Mesodermal cell (in vitro differentiated cells): ENCODE results near the gene SLC41A3.

Experiments used
- H3K27ac ChIP-seq: 2 replicates; pipeline ENCODE4 v1.7.0; 2013; ENCODE audit warnings: mild to moderate bottlenecking, low read depth, low read length, moderate library complexity; ENCODE audit not compliant: severe bottlenecking
- H3K36me3 ChIP-seq: 2 replicates; pipeline ENCODE4 v1.7.1; 2013; ENCODE audit warnings: mild to moderate bottlenecking, low read length, moderate library complexity; ENCODE audit not compliant: control insufficient read depth, insufficient read depth
- H3K4me1 ChIP-seq: one replicate; pipeline ENCODE4 v1.7.1; 2013; ENCODE audit warnings: mild to moderate bottlenecking, low read length; ENCODE audit not compliant: insufficient read depth, control insufficient read depth, poor library complexity, severe bottlenecking
- H3K4me3 ChIP-seq: 2 replicates; pipeline ENCODE4 v1.7.0; 2013; ENCODE audit warnings: low read length, control low read depth, mild to moderate bottlenecking; ENCODE audit not compliant: insufficient read depth, poor library complexity, severe bottlenecking; ENCODE audit errors: extremely low read depth
- H3K9me3 ChIP-seq: 2 replicates; pipeline ENCODE4 v1.7.1; 2013; ENCODE audit warnings: mild to moderate bottlenecking, low read length, moderate library complexity; ENCODE audit not compliant: control insufficient read depth
- WGBS, 2 experiments: methylation state at CpG; one replicate each; pipeline ENCODE4 v1.1.5; 2013; ENCODE audit warnings: missing lambda C conversion rate in 2 of 2; ENCODE audit not compliant: insufficient coverage in 2 of 2; 5-methylcytosine and 5-hydroxymethylcytosine counted together

Gene SLC41A3

DNA sequence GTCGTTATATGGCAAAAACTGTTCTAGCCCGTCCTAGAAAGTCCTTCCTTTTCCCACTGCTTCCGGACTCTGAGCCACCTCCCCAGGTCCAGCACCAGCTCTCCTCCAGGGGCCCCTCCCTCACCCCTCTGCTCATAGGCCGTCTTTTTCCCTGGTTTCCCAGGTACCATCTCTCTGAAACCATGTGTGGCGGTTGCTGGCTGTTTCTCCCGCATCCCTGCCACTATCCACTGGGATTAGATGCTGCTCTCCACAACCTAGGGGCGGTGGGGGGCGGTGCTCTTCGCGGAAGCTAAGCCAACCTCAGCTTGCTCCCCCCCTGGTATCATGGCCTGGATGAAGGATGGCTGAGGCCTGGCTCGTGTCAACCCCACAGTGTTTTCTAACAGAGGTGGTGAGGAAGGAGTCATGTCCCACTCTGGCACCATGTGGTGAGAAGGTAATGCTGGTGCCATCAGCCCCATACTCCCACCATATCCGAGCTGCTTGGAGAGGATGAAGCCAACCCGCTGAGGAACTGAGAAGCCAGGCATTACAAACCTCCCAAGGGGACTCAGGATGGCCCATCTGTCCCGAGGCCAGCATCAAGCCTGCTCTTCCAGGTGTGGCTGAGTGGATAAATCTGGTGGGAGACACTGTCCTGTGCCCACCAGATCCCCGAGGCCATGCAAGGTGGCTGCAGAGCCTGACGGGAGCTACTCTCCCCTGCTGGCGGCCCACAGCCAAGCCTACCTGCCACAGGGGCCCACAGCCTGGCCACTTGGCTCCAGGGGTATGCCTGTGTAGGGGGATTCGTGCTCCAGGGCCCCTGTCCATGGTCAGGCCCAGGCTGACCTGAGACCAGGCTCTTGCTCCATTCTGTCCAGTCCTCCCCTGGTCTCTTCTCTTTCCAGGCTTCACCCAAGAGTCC is 27.9 kb upstream of the SLC41A3 start:
- no peaks in the 10 kb centered on the region for H3K4me1 ChIP-seq
- no peaks in the 10 kb centered on the region for H3K36me3 ChIP-seq
- H3K4me3 ChIP-seq, result no peak overlapping the region
- no peak overlapping the region for H3K27ac ChIP-seq
- H3K9me3 ChIP-seq, result no peaks in the 10 kb centered on the region
- WGBS, 2 experiments, result 87 to 92% methylated on average over 13 to 16 of the region's 18 CpGs

DNA sequence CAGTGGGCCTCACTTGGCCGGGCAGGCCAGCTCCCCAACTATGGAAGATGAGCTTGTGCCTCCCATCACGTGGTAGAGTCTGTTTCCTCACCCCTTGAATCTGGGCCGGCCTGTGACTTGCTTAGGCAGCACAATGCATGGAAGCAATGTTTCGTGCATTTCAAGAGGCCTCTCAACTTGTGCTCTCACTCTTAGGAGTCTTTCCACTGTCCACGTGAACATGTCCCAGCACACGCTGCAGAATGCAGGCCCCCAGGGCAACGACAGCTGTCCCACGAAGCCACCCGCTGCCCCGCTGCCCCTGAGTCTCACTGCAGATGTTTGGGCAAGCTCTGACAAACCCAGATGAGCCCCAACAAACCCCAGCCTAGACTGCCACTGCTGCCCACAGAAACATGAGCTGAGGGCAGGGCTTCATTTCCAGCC is 27.2 kb upstream of the SLC41A3 start:
- no peak overlapping the region for H3K27ac ChIP-seq
- H3K4me1 ChIP-seq, result no peaks in the 10 kb centered on the region
- H3K36me3 ChIP-seq, result no peaks in the 10 kb centered on the region
- no peaks in the 10 kb centered on the region for H3K9me3 ChIP-seq
- 92 to 94% methylated on average over 10 of the region's 10 CpGs for WGBS, 2 experiments
- H3K4me3 ChIP-seq, result no peak overlapping the region

DNA sequence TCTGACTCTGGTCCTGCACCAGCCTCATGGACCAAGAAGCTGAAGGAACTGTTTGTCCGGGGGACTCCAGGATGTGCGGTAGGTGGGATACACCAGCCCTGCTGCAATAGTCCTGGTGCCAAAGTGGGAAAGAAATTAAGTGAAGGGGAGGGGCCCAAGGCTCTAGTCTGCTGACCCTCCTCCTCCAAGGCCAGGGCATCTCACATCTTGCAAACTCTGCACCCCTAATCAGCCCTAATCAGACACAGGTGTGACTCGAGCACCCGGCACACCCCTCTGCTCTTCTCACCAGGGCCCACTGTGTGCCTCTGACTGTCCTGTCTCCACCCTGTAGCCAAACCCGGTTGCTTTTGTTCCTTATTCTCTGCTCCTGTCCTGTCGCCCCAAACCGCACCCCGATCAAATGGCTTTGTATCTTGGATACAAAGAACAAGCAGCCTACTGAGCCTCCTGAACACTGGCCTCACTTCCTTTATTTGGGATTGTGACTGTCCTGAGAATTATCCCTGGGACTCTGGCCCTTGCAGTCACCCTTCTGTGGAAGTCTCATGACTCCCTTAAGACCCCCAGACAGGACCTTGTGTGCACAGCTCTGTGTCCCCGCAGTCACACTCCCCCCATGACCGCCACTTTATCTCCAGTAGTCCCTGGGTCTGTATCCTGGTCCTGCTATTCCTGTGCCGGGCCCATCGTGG is 26.7 kb upstream of the SLC41A3 start:
- H3K4me3 ChIP-seq, result no peak overlapping the region
- H3K27ac ChIP-seq, result no peak overlapping the region
- no peaks in the 10 kb centered on the region for H3K36me3 ChIP-seq
- H3K4me1 ChIP-seq, result no peaks in the 10 kb centered on the region
- WGBS, 2 experiments, result 89 to 99% methylated on average over 9 to 12 of the region's 12 CpGs
- no peaks in the 10 kb centered on the region for H3K9me3 ChIP-seq

DNA sequence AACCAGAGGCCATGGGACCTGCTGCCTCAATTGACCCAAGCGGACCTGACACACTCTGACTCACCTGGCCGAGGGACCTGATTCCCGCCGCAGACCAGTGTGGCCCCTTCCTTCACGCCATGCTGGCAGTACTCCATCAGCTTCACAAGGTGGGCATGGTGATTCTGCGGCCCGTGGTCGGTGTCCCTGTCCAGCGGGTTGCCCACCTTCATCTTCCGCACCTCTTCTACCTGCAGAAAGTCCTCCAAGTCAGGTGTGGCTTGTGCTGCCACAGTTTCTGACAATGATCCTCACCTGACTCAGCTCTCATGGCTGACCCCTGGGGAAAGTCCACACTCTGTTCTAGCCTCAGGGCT is 25.9 kb upstream of the SLC41A3 start:
- Histone ChIP-seq H3K36me3 (no peaks in the 10 kb centered on the region), H3K9me3 (no peaks in the 10 kb centered on the region), H3K27ac (no peak overlapping the region), H3K4me1 (no peaks in the 10 kb centered on the region), H3K4me3 (no peak overlapping the region)
- 90 to 95% methylated on average over 10 of the region's 10 CpGs for WGBS, 2 experiments

DNA sequence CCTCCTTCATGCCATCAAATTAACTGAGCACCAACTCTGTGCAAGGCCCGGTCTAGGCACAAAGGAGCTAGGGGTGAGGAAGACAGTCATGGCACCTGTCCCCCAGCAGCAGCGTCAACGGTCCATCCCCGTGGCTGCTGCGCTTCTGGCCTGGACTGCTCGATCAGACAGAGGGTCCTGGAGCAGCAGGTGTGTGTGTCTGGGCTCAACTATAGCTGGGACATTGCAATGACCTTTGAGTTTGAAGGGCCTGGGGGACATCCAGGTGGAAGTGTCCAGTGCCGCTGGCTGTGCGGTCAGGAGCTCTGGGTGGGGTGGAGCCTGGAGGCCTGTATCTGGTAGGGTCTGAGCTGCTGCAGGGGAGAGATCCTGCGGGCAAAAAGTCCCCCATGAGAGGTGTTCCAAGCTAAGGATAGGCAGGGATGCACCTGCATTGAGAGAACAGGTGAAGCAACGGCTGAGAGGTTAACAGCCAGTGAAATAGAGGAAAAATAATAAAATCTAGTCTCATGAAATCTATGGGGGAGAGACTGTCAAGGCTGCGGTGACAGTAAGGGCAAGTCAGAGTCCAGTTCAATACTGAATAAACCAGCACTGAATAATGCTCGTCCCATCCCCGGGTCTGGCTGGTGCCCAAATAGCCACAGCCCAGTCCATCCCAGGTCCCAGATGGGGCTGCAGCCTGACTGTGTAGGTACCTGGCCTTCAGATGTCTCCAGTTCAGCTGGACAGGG is 25.4 kb upstream of the SLC41A3 start:
- no peak overlapping the region for H3K4me3 ChIP-seq
- no peaks in the 10 kb centered on the region for H3K9me3 ChIP-seq
- H3K36me3 ChIP-seq, result no peaks in the 10 kb centered on the region
- WGBS, 2 experiments, result 88 to 89% methylated on average over 12 of the region's 13 CpGs
- no peaks in the 10 kb centered on the region for H3K4me1 ChIP-seq
- no peak overlapping the region for H3K27ac ChIP-seq

DNA sequence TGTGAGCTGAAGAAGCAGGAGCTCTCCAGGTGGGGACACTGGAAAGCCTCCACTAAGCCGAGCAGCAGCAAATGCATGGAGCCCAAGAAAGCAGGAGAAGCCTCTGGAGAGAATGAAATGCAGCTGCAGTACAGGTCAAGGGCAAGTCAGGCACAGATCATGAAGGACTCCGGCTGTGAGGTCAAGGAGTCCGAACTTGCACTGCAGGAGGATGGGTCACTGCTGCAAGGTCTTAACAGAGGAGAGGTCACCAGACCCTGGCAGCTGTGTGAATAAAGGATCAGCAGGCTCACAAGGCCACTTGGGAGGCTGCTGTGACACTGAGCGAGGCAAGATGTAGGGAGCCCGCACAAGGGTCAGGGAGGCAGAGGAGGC is 24.7 kb upstream of the SLC41A3 start:
- Histone ChIP-seq H3K36me3 (no peaks in the 10 kb centered on the region), H3K4me3 (no peak overlapping the region), H3K27ac (no peak overlapping the region), H3K4me1 (no peaks in the 10 kb centered on the region), H3K9me3 (no peaks in the 10 kb centered on the region)
- WGBS, 2 experiments, result 92 to 95% methylated on average over 5 of the region's 5 CpGs

DNA sequence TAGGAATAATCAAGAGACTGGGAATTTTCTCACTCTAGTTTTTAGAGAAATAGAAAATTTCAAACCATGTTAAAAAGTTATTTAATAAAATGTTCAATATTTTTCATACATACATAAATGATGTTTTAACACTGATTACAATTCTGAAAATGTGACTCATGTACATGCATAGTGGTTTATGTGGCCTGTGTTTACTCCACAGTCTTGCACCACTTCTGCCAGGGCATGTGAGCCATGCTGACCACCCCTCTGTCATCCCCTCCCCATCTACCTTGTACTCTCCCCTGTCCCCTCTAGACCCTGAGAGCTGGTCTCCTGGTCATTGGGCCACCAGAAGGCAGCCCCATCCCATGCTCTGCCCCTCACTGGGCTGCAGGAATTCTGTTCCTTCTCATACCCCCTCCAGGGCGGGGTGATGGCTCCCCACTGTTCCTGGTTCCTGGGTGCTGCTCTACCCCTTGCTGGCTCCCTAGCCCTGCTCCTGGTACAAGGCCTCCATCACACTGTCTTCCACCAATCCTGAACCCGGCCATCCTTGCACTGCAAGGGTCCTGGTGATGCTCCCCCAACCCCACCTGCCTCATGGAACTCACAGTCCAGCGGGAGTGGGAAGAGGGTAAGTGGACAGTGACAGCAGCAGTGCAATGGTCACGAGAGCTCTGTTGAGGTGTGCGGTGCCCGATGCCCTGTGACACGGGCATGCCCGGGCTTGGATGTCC is 24.2 kb upstream of the SLC41A3 start:
- no peaks in the 10 kb centered on the region for H3K9me3 ChIP-seq
- no peaks in the 10 kb centered on the region for H3K36me3 ChIP-seq
- 85 to 93% methylated on average over 7 to 8 of the region's 8 CpGs for WGBS, 2 experiments
- H3K27ac ChIP-seq, result no peak overlapping the region
- no peaks in the 10 kb centered on the region for H3K4me1 ChIP-seq
- no peak overlapping the region for H3K4me3 ChIP-seq

DNA sequence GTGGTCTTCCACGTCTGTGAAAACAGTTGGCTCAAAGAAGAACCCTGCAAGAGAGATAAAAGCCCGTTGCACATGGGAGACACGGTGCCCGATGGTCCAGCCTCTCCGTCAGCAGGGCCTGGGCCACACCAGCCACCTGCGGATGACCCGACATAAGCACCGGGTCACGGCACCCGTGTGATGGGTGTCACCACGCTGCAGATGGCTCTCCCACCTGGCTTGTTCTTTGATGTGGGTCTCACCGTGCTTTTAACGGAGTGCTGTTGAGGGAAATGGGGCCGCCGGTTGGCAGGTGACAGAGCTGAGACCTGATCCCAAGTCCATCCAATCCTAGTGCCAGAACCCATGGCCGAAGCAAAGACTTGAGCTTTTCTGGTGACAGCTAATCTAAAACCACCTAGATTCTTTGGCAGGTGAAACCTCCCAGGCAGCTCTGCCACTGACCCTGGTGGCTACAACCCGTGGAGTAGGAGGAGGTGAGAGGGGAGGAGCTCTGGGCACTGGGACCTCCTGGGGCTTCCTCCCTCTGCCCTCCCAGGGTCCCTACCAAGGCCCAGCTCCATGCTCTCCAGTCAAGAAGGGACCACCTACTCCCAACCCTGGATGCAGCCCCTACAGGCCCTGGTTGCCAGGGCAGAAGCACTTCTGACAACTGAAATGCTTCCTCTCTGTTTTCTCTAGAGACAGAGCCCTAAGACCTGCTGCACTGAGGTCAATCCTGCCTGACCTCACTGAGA is 23.4 kb upstream of the SLC41A3 start:
- no peaks in the 10 kb centered on the region for H3K36me3 ChIP-seq
- H3K27ac ChIP-seq, result no peak overlapping the region
- no peak overlapping the region for H3K4me3 ChIP-seq
- no peaks in the 10 kb centered on the region for H3K4me1 ChIP-seq
- WGBS, 2 experiments, result 85 to 86% methylated on average over 15 to 16 of the region's 17 CpGs
- H3K9me3 ChIP-seq, result no peaks in the 10 kb centered on the region

DNA sequence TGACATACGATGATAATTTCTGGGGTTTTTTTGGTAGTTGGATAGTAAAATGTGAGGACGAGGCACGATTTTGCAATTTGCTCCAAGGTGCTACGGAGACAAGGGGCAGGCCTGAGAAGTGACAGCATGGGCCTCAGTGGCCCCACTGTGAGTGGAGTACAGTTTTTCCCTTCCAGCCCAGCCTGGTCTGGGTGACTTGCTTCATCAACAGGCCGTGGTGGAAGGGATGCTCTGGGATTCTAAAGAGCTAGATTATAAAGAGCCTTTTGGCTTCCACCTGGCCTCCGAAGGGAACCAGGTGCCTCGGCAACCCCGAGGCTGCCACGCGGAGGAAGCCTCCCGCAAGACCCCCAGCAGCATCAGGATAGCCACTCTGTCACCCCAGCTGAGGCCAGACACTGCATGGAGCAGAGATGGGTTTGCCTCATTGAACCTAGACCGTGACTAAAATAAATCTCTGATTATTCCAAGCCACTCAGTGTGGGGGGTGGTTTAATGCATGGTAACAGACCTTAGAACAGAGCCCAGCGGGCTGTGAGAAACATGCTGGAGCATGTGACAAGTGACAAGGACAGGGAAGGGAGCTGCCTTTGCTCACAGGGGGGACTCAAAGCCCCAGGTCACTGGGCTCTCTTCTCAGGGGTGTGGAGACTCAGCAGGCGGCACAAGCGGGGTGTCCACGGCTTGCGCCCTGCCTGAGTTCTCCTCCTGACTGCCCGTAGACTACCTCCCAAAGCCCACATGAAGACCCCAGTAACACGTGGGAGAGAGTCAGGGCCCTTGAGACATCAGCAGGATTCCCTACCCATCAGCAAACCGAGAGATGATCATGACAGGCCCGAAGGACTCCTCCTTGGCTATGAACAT is 22.6 kb upstream of the SLC41A3 start:
- no peaks in the 10 kb centered on the region for H3K36me3 ChIP-seq
- no peaks in the 10 kb centered on the region for H3K9me3 ChIP-seq
- no peaks in the 10 kb centered on the region for H3K4me1 ChIP-seq
- WGBS, 2 experiments, result 87 to 91% methylated on average over 18 to 19 of the region's 21 CpGs
- H3K27ac ChIP-seq, result no peak overlapping the region
- H3K4me3 ChIP-seq, result no peak overlapping the region
